ENCODE results near the gene BSX. TPM values are rescaled to one million over a fixed set of nuclear protein-coding genes. Genes with fewer than 3 reads are reported as not detected.

BSX gene
- total RNA-seq, 2 experiments from 2014 or later = not detected

DNA sequence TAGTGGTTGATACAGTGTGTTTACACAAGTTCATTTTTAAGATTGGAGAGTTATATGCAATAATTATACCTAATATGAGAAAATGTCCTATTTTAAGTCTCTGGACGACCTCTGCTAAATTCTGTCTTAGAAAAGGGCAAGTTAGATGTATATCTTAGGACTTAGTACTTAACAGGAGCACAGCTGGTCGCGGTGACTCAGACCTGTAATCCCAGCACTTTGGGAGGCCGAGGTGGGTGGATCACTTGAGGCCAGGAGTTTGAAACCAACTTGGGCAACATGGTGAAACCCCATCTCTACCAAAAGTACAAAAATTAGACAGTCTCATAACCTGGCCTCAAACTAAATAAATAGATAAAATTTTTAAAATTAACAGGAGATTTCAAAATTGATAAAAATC lies 27.2 kb downstream of the BSX start:
- ATAC-seq (ENCODE audit: poor library complexity) (no peak), DNase-seq (no peak)
- TF ChIP-seq CTCF (IDR thresholded peaks at IDR 0.05) = no peak
- H3K27ac ChIP-seq (ENCODE audit: low read depth in 1 of 2, low read length in 2 of 2) = no peak overlapping the region
- no peaks in the 10 kb centered on the region for H3K4me1 ChIP-seq (ENCODE audit: insufficient read depth, low read length)
- Mint-ChIP-seq H3K27me3 (no peaks in the 10 kb centered on the region), H3K4me3 (no peak overlapping the region), H3K9me3 (no peaks in the 10 kb centered on the region), H3K36me3 (ENCODE audit: low read depth) (peaks cover 31% of the 10 kb centered on the region), H3K4me1 (ENCODE audit: low read depth) (no peaks in the 10 kb centered on the region), H3K27ac (no peak overlapping the region)
- CTCF ChIA-PET = no interaction called here
- POLR2A ChIA-PET = no interaction called here
- intact Hi-C loops (cut with DNase I, micrococcal nuclease) = no loop called here
- no peaks in the 10 kb centered on the region for H3K27me3 ChIP-seq (ENCODE audit: control insufficient read depth in 1 of 2, insufficient read depth in 2 of 2, low read length in 2 of 2)
- H3K4me3 ChIP-seq (ENCODE audit: low read length) = no peak overlapping the region
- H3K9me3 ChIP-seq (ENCODE audit: control insufficient read depth in 1 of 2, insufficient read depth in 1 of 2, low read length in 2 of 2) = no peaks in the 10 kb centered on the region
- peaks cover 2% of the 10 kb centered on the region for H3K36me3 ChIP-seq (ENCODE audit: insufficient read depth, low read length)

GRCh38 chr11:122951211-122951610 lies 30.4 kb downstream of the BSX start:
- H3K9me3 Mint-ChIP-seq = no peaks in the 10 kb centered on the region

GRCh38 chr11:122938557-122938956 lies 43.1 kb downstream of the BSX start:
- Histone ChIP-seq H3K4me3 (ENCODE audit: low read length) (no peak overlapping the region), H3K27ac (ENCODE audit: low read depth in 1 of 2, low read length in 2 of 2) (no peak overlapping the region), H3K9me3 (ENCODE audit: control insufficient read depth in 1 of 2, insufficient read depth in 1 of 2, low read length in 2 of 2) (no peaks in the 10 kb centered on the region), H3K36me3 (ENCODE audit: insufficient read depth, low read length) (no peaks in the 10 kb centered on the region), H3K4me1 (ENCODE audit: insufficient read depth, low read length) (no peaks in the 10 kb centered on the region), H3K27me3 (ENCODE audit: control insufficient read depth in 1 of 2, insufficient read depth in 2 of 2, low read length in 2 of 2) (no peaks in the 10 kb centered on the region)
- Mint-ChIP-seq H3K27me3 (no peaks in the 10 kb centered on the region), H3K9me3 (no peaks in the 10 kb centered on the region), H3K27ac (no peak overlapping the region), H3K36me3 (ENCODE audit: low read depth) (peaks cover 10% of the 10 kb centered on the region), H3K4me1 (ENCODE audit: low read depth) (no peaks in the 10 kb centered on the region), H3K4me3 (no peak overlapping the region)
- ChIA-PET POLR2A (no interaction called here), CTCF (no interaction called here)
- ATAC-seq (ENCODE audit: poor library complexity) (no peak), DNase-seq (no peak)
- TF ChIP-seq CTCF (IDR thresholded peaks at IDR 0.05) = no peak
- intact Hi-C loops (cut with DNase I, micrococcal nuclease) = no loop called here

More at GRCh38 chr11:122951211-122951610, 30.4 kb downstream of the BSX start:
- CTCF ChIA-PET = no interaction called here
- Histone ChIP-seq H3K27me3 (ENCODE audit: control insufficient read depth in 1 of 2, insufficient read depth in 2 of 2, low read length in 2 of 2) (no peaks in the 10 kb centered on the region), H3K9me3 (ENCODE audit: control insufficient read depth in 1 of 2, insufficient read depth in 1 of 2, low read length in 2 of 2) (no peaks in the 10 kb centered on the region), H3K4me3 (ENCODE audit: low read length) (no peak overlapping the region), H3K27ac (ENCODE audit: low read depth in 1 of 2, low read length in 2 of 2) (no peak overlapping the region), H3K4me1 (ENCODE audit: insufficient read depth, low read length) (no peaks in the 10 kb centered on the region), H3K36me3 (ENCODE audit: insufficient read depth, low read length) (no peaks in the 10 kb centered on the region)
- DNase-seq (no peak), ATAC-seq (ENCODE audit: poor library complexity) (no peak)
- POLR2A ChIA-PET = interaction anchor here (0.6 kb wide), 1 partner anchor 85 kb away, joined by 5 read pairs; no protein-coding TSS in a partner anchor
- intact Hi-C loops (cut with DNase I, micrococcal nuclease) = no loop called here
- Mint-ChIP-seq H3K27me3 (no peaks in the 10 kb centered on the region), H3K4me1 (ENCODE audit: low read depth) (no peaks in the 10 kb centered on the region), H3K4me3 (no peak overlapping the region), H3K36me3 (ENCODE audit: low read depth) (peaks cover 26% of the 10 kb centered on the region), H3K27ac (no peak overlapping the region)
- TF ChIP-seq CTCF (IDR thresholded peaks at IDR 0.05) = no peak

Data from CD4-positive, alpha-beta T cell (primary cell).